Measurements from ENCODE around the gene CCM2. TPM values are rescaled to one million over a fixed set of nuclear protein-coding genes. Genes with fewer than 3 reads are reported as not detected.

CCM2 gene
- total and polyA plus RNA-seq, 2 experiments from 2014 or later = 24.9 to 40.1 TPM

GRCh38 chr7:45013465-45013967 is 13.5 kb downstream of the CCM2 start:
- Mint-ChIP-seq H3K27me3 (ENCODE audit: insufficient read depth, low read depth, poor library complexity) (peaks cover 2% of the 10 kb centered on the region), H3K36me3 (ENCODE audit: low read depth) (peaks cover 20% of the 10 kb centered on the region), H3K27ac (no peak overlapping the region), H3K4me3 (no peak overlapping the region), H3K9me3 (peaks cover 13% of the 10 kb centered on the region), H3K4me1 (peaks cover 2% of the 10 kb centered on the region; the same call in 1 of the 3 replicates)
- Histone ChIP-seq H3K27ac (ENCODE audit: low read depth) (no peak overlapping the region), H3K36me3 (ENCODE audit: insufficient read depth) (no peaks in the 10 kb centered on the region), H3F3A (replicated peaks; ENCODE audit: low read depth) (no peaks in the 10 kb centered on the region), H3K79me2 (replicated peaks; ENCODE audit: insufficient read depth) (peaks cover 41% of the 10 kb centered on the region), H3K4me3 (no peak overlapping the region), H3K4me1 (ENCODE audit: insufficient read depth) (no peaks in the 10 kb centered on the region), H3K9me2 (ENCODE audit: insufficient read depth) (no peaks in the 10 kb centered on the region), H3K4me2 (no peak overlapping the region), H3K27me3 (ENCODE audit: insufficient read depth) (no peaks in the 10 kb centered on the region), H4K20me1 (replicated peaks; ENCODE audit: insufficient read depth) (peaks cover 9% of the 10 kb centered on the region), H2AFZ (no peak overlapping the region)
- no peak for ATAC-seq
- TF ChIP-seq EZH2 (IDR thresholded peaks at IDR 0.05; ENCODE audit: low read depth, unreplicated experiment) = no peak
- TF ChIP-seq STAT1 (IDR thresholded peaks at IDR 0.05; ENCODE audit: unreplicated experiment) = no peak
- no peak for TF ChIP-seq CREB1 (CRISPR knock-in tag; IDR thresholded peaks at IDR 0.05; ENCODE audit: low read depth)
- TF ChIP-seq, protein P1, sequence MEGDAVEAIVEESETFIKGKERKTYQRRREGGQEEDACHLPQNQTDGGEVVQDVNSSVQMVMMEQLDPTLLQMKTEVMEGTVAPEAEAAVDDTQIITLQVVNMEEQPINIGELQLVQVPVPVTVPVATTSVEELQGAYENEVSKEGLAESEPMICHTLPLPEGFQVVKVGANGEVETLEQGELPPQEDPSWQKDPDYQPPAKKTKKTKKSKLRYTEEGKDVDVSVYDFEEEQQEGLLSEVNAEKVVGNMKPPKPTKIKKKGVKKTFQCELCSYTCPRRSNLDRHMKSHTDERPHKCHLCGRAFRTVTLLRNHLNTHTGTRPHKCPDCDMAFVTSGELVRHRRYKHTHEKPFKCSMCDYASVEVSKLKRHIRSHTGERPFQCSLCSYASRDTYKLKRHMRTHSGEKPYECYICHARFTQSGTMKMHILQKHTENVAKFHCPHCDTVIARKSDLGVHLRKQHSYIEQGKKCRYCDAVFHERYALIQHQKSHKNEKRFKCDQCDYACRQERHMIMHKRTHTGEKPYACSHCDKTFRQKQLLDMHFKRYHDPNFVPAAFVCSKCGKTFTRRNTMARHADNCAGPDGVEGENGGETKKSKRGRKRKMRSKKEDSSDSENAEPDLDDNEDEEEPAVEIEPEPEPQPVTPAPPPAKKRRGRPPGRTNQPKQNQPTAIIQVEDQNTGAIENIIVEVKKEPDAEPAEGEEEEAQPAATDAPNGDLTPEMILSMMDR (conservative IDR thresholded peaks at IDR 0.05; ENCODE audit: low read depth in 2 of 2) = no peak
- no peak for TF ChIP-seq ZNF462 (CRISPR knock-in tag; IDR thresholded peaks at IDR 0.05)
- no peak for TF ChIP-seq ZNF114 (CRISPR knock-in tag; IDR thresholded peaks at IDR 0.05)
- no peak for TF ChIP-seq EZH2phosphoT487 (IDR thresholded peaks at IDR 0.05; ENCODE audit: unreplicated experiment)
- TF ChIP-seq, protein P2, sequence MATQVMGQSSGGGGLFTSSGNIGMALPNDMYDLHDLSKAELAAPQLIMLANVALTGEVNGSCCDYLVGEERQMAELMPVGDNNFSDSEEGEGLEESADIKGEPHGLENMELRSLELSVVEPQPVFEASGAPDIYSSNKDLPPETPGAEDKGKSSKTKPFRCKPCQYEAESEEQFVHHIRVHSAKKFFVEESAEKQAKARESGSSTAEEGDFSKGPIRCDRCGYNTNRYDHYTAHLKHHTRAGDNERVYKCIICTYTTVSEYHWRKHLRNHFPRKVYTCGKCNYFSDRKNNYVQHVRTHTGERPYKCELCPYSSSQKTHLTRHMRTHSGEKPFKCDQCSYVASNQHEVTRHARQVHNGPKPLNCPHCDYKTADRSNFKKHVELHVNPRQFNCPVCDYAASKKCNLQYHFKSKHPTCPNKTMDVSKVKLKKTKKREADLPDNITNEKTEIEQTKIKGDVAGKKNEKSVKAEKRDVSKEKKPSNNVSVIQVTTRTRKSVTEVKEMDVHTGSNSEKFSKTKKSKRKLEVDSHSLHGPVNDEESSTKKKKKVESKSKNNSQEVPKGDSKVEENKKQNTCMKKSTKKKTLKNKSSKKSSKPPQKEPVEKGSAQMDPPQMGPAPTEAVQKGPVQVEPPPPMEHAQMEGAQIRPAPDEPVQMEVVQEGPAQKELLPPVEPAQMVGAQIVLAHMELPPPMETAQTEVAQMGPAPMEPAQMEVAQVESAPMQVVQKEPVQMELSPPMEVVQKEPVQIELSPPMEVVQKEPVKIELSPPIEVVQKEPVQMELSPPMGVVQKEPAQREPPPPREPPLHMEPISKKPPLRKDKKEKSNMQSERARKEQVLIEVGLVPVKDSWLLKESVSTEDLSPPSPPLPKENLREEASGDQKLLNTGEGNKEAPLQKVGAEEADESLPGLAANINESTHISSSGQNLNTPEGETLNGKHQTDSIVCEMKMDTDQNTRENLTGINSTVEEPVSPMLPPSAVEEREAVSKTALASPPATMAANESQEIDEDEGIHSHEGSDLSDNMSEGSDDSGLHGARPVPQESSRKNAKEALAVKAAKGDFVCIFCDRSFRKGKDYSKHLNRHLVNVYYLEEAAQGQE (IDR thresholded peaks at IDR 0.05; ENCODE audit: unreplicated experiment) = no peak
- TF ChIP-seq JUNB (IDR thresholded peaks at IDR 0.05; ENCODE audit: unreplicated experiment) = no peak
- no peak for TF ChIP-seq ZNF331 (CRISPR knock-in tag; IDR thresholded peaks at IDR 0.05; ENCODE audit: low read depth)
- TF ChIP-seq POLR2AphosphoS5 (IDR thresholded peaks at IDR 0.05; ENCODE audit: low read depth) = no peak
- no peak for TF ChIP-seq NANOG (IDR thresholded peaks at IDR 0.05; ENCODE audit: borderline replicate concordance)
- TF ChIP-seq, protein P3, sequence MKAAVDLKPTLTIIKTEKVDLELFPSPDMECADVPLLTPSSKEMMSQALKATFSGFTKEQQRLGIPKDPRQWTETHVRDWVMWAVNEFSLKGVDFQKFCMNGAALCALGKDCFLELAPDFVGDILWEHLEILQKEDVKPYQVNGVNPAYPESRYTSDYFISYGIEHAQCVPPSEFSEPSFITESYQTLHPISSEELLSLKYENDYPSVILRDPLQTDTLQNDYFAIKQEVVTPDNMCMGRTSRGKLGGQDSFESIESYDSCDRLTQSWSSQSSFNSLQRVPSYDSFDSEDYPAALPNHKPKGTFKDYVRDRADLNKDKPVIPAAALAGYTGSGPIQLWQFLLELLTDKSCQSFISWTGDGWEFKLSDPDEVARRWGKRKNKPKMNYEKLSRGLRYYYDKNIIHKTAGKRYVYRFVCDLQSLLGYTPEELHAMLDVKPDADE (IDR thresholded peaks at IDR 0.05) = no peak
- no peak for DNase-seq (ENCODE audit: low spot score)

All from GM23338 (cell line).